GM18870 (cell line): Measurements from ENCODE around the gene PCDHGA7.
"Not testable (repeated sequence)": the region's sequence is repeated elsewhere in the genome, so short reads cannot be mapped to it uniquely, and the experiment has no call there.

Source experiments
- ATAC-seq: cut with Tn5 transposase; IDR thresholded peaks from one replicate; pipeline ENCODE4 v1.9.1; 2021; ENCODE audit warnings: moderate library complexity; ENCODE audit not compliant: unreplicated experiment

PCDHGA7 gene

GRCh38 chr5:141422742-141423291 lies 40.3 kb downstream of the PCDHGA7 start:
- ATAC-seq: no peak

GRCh38 chr5:141427783-141428426 lies 45.4 kb downstream of the PCDHGA7 start:
- ATAC-seq: no peak

GRCh38 chr5:141430332-141431113 lies 48.0 kb downstream of the PCDHGA7 start, which contains the start of gene PCDHGA12:
TSS of gene PCDHGA12 (plus strand) at chr5:141430507. CDS start at chr5:141430760, 253 bp downstream.
- peak; percentile 93 for ATAC-seq

- no peak for ATAC-seq
Observed at GRCh38 chr5:141431286-141431685, 48.7 kb downstream of the PCDHGA7 start.

- ATAC-seq: not testable (repeated sequence)
Observed at GRCh38 chr5:141432308-141432707, 49.8 kb downstream of the PCDHGA7 start.

- not testable (repeated sequence) for ATAC-seq
Observed at GRCh38 chr5:141432726-141433125, 50.2 kb downstream of the PCDHGA7 start.

- ATAC-seq: no peak
Observed at GRCh38 chr5:141434006-141434405, 51.5 kb downstream of the PCDHGA7 start.
